Testis (tissue), 2 donors: Measurements from ENCODE around the gene BBX.

ENCODE experiments used
- POLR2A ChIP-seq: fragments of 450-650 bp; IDR thresholded peaks from one replicate; pipeline ENCODE4 v1.6.1; 2017; ENCODE audit warnings: antibody characterized with exemption, mild to moderate bottlenecking, moderate library complexity
- TF ChIP-seq, protein P1 (sequence below), 3 experiments: fragments of 450-650 bp in 2 of 3; fragments of 200-600 bp in 1 of 3; sonication (generic) in 1 of 3; IDR thresholded peaks; one replicate each; pipeline ENCODE4 v1.5.1; 2016 to 2019; ENCODE audit warnings: antibody characterized with exemption in 3 of 3, mild to moderate bottlenecking in 2 of 3, moderate library complexity in 1 of 3

DNA sequence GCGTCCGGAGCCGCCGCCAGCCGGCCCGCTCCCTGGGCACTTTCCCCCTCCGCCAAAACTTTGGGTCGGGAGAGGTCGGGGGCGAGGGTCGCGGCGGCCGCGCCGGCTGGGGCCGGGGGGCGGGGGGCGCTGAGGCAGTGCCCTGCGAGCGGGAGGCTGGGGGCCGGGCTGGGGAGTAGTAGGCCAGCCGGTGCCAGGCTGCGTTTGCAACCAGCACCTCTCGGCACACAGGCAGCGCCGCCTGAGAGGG lies 452 bp downstream of the BBX start:
- TF ChIP-seq, protein P1, sequence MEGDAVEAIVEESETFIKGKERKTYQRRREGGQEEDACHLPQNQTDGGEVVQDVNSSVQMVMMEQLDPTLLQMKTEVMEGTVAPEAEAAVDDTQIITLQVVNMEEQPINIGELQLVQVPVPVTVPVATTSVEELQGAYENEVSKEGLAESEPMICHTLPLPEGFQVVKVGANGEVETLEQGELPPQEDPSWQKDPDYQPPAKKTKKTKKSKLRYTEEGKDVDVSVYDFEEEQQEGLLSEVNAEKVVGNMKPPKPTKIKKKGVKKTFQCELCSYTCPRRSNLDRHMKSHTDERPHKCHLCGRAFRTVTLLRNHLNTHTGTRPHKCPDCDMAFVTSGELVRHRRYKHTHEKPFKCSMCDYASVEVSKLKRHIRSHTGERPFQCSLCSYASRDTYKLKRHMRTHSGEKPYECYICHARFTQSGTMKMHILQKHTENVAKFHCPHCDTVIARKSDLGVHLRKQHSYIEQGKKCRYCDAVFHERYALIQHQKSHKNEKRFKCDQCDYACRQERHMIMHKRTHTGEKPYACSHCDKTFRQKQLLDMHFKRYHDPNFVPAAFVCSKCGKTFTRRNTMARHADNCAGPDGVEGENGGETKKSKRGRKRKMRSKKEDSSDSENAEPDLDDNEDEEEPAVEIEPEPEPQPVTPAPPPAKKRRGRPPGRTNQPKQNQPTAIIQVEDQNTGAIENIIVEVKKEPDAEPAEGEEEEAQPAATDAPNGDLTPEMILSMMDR (IDR thresholded peaks at IDR 0.05) = no peak
- no peak for TF ChIP-seq POLR2A
